ENCODE results near the gene TOMM20.

TOMM20 gene

GRCh38 chr1:235133086-235133485 is 4.4 kb upstream of the TOMM20 start:
- no peak for DNase-seq

- DNase-seq = no peak
These were observed 3.3 kb upstream of the TOMM20 start for GRCh38 chr1:235131961-235132360.

GRCh38 chr1:235130766-235131270 is 2.2 kb upstream of the TOMM20 start:
- DNase-seq = no peak

GRCh38 chr1:235129774-235130570 is 1.3 kb upstream of the TOMM20 start:
- DNase-seq = no peak

GRCh38 chr1:235127732-235128455 is 743 bp downstream of the TOMM20 start:
- no peak for DNase-seq

GRCh38 chr1:235127203-235127602 is 1.4 kb downstream of the TOMM20 start:
- no peak for DNase-seq

GRCh38 chr1:235124665-235125064 is 4.0 kb downstream of the TOMM20 start:
- DNase-seq = no peak

GRCh38 chr1:235124111-235124510 is 4.5 kb downstream of the TOMM20 start:
- no peak for DNase-seq

GRCh38 chr1:235122348-235122747 is 6.3 kb downstream of the TOMM20 start:
- no peak for DNase-seq

GRCh38 chr1:235113183-235113917 is 15.3 kb downstream of the TOMM20 start:
- no peak for DNase-seq

GRCh38 chr1:235112297-235113182 is 16.1 kb downstream of the TOMM20 start:
- no peak for DNase-seq

- no peak for DNase-seq
These were observed 17.5 kb downstream of the TOMM20 start for GRCh38 chr1:235111107-235111506.

GRCh38 chr1:235108876-235109275 is 19.8 kb downstream of the TOMM20 start:
- no peak for DNase-seq

- no peak for DNase-seq
These were observed 20.4 kb downstream of the TOMM20 start for GRCh38 chr1:235108185-235108593.

GRCh38 chr1:235107368-235108184 is 21.1 kb downstream of the TOMM20 start:
- no peak for DNase-seq

- DNase-seq = no peak
These were observed 22.2 kb downstream of the TOMM20 start for GRCh38 chr1:235106457-235106856.

GRCh38 chr1:235105051-235106043 is 23.3 kb downstream of the TOMM20 start:
- DNase-seq = no peak

- DNase-seq = no peak
These were observed 25.6 kb downstream of the TOMM20 start for GRCh38 chr1:235102993-235103411.

- DNase-seq = no peak
These were observed 26.4 kb downstream of the TOMM20 start for GRCh38 chr1:235102259-235102582.

- no peak for DNase-seq
These were observed 26.9 kb downstream of the TOMM20 start for GRCh38 chr1:235101558-235102258.
